NCI-H2081 (cell line): Measurements from ENCODE around the gene SNIP1.
"Not testable (repeated sequence)": the region's sequence is repeated elsewhere in the genome, so short reads cannot be mapped to it uniquely, and the experiment has no call there.

Experiments
- DNase-seq, 2 experiments: peaks; one replicate each; lab custom pipeline; 2025; lab: John Stamatoyannopoulos, UW

Gene SNIP1

DNA sequence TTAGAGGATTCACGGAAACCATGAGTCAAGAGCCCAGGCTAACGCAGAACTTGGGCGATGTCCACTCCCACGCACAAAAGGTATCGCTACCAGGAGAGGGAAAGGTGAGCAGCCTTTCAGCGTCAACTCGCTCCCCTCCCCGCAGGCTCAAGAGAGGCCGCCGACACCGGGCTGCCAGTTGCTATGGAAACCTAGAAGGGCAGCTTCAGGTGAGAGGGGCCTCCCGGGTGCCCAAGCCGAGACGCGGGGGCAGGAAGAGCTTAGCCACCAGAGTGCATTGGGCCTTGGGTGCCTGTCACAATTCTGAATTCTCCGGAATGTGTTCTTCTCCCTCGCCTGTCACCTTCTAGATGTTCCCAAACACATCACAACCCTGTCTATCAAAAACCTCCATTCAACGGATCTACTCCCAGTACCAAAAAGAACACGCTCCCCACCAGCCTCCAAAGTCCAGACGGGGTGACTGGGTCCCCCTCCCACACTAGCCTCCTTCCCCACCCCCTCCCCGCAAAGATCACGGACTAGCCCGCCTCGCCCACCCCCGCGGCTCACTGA lies 40.2 kb downstream of the SNIP1 start:
- DNase-seq: peak; percentile 46 to 67

DNA sequence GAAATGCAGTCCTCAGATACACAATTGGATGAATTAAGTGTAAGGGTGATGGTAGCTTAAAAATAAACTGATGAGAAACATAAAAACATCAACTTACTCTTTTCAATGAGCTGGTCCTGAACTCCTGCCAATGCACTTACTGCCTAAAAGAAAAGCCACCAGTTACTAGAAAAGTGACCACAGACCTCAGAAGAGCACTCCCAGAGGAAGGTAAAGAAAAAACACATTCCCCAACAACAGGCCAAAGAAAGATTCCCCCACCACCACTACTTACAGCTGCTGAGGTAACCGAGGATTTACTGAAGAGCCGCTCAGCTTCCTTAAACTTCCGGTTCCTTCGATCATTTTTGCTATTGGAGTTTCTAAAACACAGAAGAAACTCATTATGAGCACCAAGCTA lies 44.9 kb downstream of the SNIP1 start:
- peak in 1 of 2 experiments; percentile 6 for DNase-seq

DNA sequence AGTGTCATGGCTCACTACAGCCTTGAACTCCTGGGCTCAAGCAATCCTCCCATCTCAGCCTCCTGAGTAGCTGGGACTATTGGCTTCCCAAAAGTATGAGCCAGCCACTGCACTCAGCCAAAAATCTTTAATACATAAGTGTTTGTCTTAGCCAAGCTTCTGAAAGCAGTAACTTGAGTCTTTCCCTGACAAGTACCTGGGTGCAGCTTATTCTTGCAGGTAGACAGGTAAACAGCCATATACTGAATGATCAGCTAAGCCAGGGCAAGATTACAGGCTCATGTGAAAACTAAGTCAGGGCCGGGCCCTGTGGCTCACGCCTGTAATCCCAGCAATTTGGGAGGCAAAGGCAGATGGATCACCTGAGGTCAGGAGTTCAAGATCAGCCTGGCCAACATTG lies 47.4 kb downstream of the SNIP1 start:
- no peak for DNase-seq

DNA sequence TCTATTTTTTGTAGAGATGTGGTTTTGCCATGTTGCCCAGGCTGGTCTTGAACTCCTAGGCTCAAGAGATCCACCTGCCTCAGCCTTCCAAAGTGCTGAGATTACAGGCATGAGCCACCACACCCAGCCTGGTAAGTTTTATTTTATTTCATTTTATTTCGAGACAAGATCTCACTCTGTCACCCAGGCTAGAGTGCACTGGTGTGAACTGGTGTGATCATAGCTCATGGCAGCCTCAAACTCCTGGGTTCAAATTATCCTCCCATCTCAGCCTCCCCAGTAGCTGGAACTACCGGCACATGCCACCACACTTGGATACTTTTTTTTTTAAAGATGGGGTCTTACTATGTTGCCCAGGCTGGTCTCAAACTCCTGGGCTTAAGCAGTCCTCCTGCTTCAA lies 51.3 kb downstream of the SNIP1 start:
- DNase-seq: not testable (repeated sequence)

DNA sequence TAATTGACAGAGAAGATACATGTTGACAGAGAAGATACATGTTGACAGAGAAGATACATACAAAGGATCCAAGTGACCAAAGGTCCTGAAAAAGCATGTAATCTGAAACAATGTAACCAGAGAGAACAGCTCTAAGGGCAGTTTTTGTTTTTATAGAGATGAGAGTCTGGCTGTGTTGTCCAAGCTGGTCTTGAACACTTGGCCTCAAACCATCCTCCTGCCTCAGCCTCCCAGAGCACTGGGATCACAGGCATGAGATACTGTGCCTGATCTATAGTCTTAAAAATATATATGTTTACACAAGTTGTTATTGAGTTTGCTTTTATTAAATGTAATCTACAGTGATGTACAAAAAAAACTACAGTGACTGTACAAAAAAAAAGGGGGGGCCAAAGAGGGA lies 52.0 kb downstream of the SNIP1 start:
- DNase-seq: no peak

DNA sequence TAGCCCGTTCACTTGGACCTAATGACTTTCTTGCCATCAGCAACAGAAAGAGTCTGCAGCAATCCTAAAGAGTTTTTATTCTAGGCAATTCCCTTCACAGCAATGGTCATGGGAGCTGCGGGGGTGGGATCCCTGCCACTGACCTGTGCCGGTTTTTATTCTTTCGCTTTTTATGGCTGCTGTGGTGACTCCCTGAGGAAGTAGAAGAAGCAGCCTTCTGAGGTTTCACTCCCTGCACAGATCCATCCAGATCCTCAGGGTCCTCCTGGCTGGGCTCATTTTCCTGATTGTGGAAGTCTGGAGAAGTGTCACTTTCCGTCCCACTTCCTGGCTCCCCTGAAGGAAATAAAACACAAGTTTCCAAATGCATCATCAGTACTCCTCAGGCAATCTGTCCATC lies 52.4 kb downstream of the SNIP1 start:
- DNase-seq: no peak

DNA sequence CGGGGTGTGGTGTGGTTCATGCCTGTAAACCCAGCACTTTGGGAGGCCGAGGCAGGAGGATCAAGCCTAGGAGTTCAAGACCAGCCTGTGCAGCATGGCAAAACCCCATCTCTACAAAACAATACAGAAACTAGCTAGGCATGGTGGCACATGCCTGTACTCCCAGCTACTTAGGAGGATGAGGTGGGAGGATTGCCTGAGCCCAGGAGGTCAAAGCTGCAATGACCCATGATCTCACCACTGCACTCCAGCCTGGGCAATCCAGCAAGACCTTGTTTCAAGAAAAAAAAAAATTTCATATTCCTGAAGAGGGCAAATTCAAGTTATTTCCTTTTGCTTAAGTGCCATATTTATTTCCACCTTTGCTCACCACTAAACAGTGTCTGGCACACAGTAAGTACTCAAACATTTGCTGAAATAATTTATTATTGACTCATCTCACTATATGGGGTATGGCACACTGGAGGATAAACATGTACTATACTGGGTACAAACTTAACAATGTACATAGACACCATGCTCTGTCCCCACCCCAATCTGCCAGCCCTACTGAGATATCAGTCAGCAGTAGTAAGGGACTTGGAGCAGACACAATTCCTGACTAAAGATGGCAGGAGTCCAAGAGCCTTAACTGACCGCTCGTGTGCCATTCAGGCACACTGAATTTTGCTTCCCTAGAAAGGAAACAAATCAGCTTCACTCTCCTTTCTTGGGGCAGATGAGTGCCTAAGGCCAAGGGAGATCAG lies 55.0 kb downstream of the SNIP1 start:
- DNase-seq: peak; percentile 57 to 89

DNA sequence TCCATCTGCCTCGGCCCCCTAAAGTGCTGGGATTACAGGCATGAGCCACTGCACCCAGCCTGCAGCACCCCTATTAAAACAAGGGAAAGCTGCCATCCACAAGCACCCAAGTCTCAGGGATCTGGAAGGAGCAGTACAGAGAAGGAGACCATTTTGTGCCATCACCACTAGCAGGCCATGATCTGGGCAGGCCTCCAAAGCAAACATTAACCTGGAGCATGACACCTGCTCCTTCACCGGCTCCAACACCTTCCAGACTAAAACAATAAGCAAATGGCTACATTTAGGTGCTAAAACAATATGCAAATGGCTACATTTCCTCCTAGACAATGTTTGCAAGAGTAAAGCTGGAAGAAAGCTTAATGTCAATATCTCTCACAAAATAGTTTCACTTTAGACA lies 56.3 kb downstream of the SNIP1 start:
- DNase-seq: peak; percentile 90 to 97

DNA sequence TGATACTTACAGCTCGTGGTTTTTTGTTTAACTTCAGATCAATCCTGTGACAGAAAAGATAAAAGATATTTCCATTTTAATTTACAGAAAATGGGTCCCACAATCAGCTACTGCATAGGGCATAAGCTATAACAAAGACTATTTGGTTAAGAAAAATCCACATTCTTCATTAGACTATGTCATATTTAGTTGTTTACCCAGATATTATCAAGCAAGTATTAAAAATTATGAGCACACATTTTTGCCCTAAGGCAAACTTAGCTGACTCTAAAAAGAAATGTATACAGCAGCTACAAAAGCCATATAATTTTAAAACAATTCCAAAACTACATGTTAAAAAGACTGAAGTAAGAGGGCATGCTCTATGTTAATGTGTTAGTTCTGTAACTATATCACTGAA lies 58.2 kb downstream of the SNIP1 start:
- DNase-seq: peak in 1 of 2 experiments; percentile 53

DNA sequence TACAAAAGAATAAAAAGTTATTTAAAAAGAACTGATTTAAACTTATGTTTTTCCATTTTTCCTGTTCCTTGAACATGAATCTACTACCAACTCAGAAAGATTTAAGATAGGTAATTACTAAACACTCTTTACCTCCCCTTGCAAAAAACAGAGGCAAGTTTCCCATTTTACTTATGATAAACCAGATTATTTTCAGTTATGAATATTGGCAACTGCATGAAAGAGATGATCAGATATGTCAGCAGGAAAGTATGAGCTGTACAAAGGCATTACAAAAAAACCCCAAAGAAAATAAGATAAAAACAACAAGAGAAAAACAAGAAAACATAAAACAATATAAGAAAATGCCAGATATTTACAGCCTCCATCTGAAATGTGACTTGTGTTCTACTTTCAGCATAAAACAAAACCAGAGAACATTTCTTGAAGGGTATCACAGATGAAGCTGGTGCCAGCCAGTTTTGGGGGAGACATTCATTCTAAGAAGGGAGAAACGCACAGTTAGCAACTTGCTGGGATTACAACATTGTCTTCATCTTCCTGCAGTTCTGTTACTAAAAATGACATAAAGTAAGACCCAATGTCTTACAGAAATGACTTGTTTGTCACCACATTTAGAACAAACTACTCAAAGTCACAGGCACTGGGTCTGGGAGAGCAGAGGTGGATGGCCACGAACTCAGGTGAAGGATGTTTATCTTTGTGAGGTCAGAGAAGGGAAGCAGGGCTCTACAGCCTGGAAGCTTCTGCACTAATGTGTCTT lies 60.6 kb downstream of the SNIP1 start:
- no peak for DNase-seq

DNA sequence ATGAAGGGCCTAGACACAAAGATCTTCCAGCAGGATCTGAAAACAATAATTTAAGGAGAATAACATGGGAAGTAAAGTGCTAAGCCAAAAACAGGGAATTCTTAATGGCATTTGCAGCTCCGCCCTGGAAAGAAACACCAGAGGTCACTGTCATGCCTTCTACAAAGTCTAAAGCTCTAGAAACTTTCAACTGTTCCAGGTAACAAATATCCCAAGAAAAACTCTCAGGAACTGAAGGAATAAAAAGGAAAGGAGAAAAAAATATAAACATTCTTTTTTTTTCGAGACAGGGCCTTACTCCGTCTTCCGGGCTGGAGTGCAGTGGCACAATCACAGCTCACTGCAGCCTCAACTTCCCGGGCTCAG lies 66.5 kb downstream of the SNIP1 start:
- DNase-seq: no peak

DNA sequence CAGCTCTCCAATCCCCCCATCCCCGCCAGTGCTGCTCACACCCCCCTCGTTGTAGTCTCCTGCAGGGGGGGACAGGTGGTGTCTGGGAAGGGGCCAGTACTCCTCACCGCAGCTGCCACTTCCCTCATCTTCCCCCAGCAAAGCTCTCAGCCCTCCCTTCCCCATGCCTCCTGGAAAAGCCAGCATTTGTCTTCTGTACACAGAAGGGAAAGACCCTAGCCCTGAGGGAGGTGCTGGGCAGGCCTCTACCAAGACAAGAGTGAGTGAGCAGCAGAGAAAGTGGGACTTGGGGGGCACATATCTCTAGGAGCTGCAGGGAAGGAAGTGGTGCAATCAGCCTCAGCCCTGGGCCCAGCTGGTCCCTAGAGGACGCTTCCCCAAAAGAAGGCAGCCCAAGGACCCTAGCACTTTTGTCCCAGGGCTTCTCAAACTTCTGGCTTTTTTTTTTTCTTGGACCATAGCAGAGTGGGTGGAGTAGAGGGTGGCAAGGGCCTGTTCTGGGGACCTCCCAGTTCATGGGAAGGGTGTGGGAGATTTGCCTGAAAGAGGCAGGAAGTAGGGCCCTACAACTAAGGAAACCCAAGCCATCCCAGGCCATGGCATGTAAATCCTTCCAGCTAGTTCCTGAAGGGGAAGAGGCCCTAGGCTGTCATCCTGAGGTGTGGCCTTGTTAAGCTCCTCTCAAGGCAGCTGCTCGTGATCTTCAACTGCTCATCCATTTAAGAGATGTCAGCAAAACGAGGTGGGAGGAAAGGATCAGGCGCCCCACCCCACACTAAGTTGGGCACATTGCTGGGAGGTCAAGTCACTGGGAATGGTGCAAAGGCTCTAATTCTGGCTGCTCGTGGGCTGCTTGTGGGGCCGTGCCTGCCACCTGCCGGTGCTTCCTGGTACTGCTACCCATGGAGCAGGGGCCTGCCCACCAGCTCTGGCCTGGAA lies 67.1 kb downstream of the SNIP1 start:
- peak; percentile 61 to 70 for DNase-seq

DNA sequence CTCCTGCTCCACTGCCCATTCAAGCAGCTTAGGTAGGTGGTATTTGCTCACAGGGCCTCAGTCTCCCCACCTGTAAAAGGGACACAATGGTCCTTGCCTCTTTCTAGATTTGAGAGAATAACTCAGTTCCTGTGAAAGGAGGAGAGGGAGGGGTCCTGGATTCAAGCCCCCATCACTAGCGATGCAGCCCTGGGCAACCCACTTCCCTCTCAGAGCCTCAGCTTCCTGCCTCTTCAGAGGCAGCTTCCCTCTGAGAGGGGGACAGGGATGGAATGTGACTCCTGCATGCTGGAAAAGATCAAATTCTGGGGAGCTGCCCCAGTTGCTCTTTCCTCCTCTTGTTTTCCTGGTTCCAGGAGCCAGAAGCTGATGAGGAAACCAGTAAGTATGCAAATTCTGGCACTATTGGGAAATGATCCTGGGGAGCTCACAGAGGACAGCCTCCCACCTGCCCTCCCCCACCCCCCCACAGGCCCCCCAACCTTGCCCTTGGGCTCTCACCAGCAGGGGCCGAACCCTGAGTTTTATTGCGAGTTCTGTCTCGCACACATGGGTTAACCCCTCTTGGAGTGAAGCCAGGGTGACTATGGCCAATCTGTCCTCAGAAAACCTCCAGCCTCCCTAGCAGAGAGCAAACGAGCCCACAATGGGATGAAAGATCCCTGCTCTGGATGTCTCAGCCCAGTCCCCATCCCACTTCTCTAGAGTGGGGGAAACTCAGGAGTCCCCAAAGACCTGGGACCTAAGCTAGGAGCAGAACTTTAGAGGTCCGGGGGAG lies 68.0 kb downstream of the SNIP1 start:
- DNase-seq: no peak
